ENCODE data around the gene ADCK2.

GRCh38 chr7:140659856-140660255 is 12.9 kb upstream of the ADCK2 start:
- TF ChIP-seq ZNF79 (CRISPR knock-in tag; IDR thresholded peaks at IDR 0.05; ENCODE audit: low read depth) (no peak), CBX8 (IDR thresholded peaks at IDR 0.05; ENCODE audit: borderline replicate concordance, extremely low read depth, low read depth, low read length, poor library complexity, severe bottlenecking) (no peak), POLR2AphosphoS5 (IDR thresholded peaks at IDR 0.05; ENCODE audit: control insufficient read depth, insufficient read depth, low read depth, low read length) (no peak), JUN (IDR thresholded peaks at IDR 0.05; ENCODE audit: borderline replicate concordance, low read depth, low read length) (no peak), JUN (CRISPR knock-in tag; IDR thresholded peaks at IDR 0.05; ENCODE audit: borderline replicate concordance) (no peak), ARID2 (IDR thresholded peaks at IDR 0.05) (no peak), ZNF431 (CRISPR knock-in tag; IDR thresholded peaks at IDR 0.05) (no peak), ZNF609 (CRISPR knock-in tag; IDR thresholded peaks at IDR 0.05; ENCODE audit: borderline replicate concordance) (no peak), POLR2A (conservative IDR thresholded peaks at IDR 0.05) (no peak), BACH1 (tag; IDR thresholded peaks at IDR 0.05) (no peak), THRA (IDR thresholded peaks at IDR 0.05) (no peak), RFX5 (IDR thresholded peaks at IDR 0.05; ENCODE audit: low read depth, low read length) (no peak), ZNF518B (CRISPR knock-in tag; IDR thresholded peaks at IDR 0.05) (no peak), BHLHE40 (IDR thresholded peaks at IDR 0.05; ENCODE audit: low read length) (no peak), HCFC1 (IDR thresholded peaks at IDR 0.05; ENCODE audit: low read depth, low read length) (no peak)
